Common myeloid progenitor, CD34-positive (primary cell): Measurements from ENCODE around the gene PSME2.

ENCODE experiments used
- CTCF ChIA-PET: fragments of 350-600 bp; sonication (Branson Sonifier 250); formaldehyde crosslinking; loops from one replicate; lab custom pipeline; 2021; ENCODE audit warnings: antibody characterized with exemption; lab: Charles Lee
- POLR2A ChIA-PET: fragments of 350-600 bp; sonication (Branson Sonifier 250); formaldehyde crosslinking; loops from one replicate; lab custom pipeline; 2021; ENCODE audit warnings: antibody characterized with exemption; lab: Charles Lee
- DNase-seq, 3 donors: peaks; one replicate each; pipeline versions ENCODE4 v3.0.0 to v3.0.0-alpha.2; 2013
- H3K27ac ChIP-seq, 2 experiments: 1 replicate in 1 of 2; 2 replicates in 1 of 2; pipeline ENCODE4 v1.7.0; 2013; ENCODE audit warnings: inconsistent platforms in 2 of 2, low read length in 2 of 2, mild to moderate bottlenecking in 2 of 2, low read depth in 1 of 2, moderate library complexity in 1 of 2; ENCODE audit not compliant: severe bottlenecking in 2 of 2, insufficient read depth in 1 of 2, poor library complexity in 1 of 2
- H3K27me3 ChIP-seq, 5 experiments: replicated peaks in 2 of 5; 1 replicate in 3 of 5; 2 replicates in 2 of 5; pipeline versions ENCODE4 v1.6.1 to v1.7.0; 2013; ENCODE audit warnings: low read length in 4 of 5, mild to moderate bottlenecking in 2 of 5, moderate library complexity in 2 of 5, inconsistent platforms in 1 of 5; ENCODE audit not compliant: insufficient read depth in 5 of 5, control insufficient read depth in 4 of 5
- H3K36me3 ChIP-seq, 4 experiments: 1 replicate in 2 of 4; 2 replicates in 2 of 4; pipeline versions ENCODE4 v1.6.1 to v1.7.0; 2013; ENCODE audit warnings: low read length in 3 of 4, control low read depth in 1 of 4, mild to moderate bottlenecking in 1 of 4; ENCODE audit not compliant: control insufficient read depth in 4 of 4, insufficient read depth in 4 of 4
- H3K4me1 ChIP-seq, 4 experiments: 1 replicate in 3 of 4; 2 replicates in 1 of 4; pipeline versions ENCODE4 v1.6.1 to v1.7.1; 2013; ENCODE audit warnings: low read length in 3 of 4, mild to moderate bottlenecking in 3 of 4, control low read depth in 1 of 4, inconsistent platforms in 1 of 4, moderate library complexity in 1 of 4; ENCODE audit not compliant: control insufficient read depth in 4 of 4, insufficient read depth in 4 of 4; ENCODE audit errors: control extremely low read depth in 1 of 4
- H3K4me3 ChIP-seq, 7 experiments: 1 replicate in 4 of 7; 2 replicates in 3 of 7; pipeline versions ENCODE4 v1.5.1 to v1.7.0; 2013; ENCODE audit warnings: mild to moderate bottlenecking in 7 of 7, low read length in 6 of 7, moderate library complexity in 6 of 7, inconsistent platforms in 2 of 7, low read depth in 2 of 7, control low read depth in 1 of 7; ENCODE audit not compliant: insufficient read depth in 4 of 7, control insufficient read depth in 1 of 7; ENCODE audit errors: extremely low read depth in 1 of 7
- H3K9me3 ChIP-seq, 5 experiments: 1 replicate in 4 of 5; 2 replicates in 1 of 5; pipeline versions ENCODE4 v1.6.1 to v1.7.1; 2013; ENCODE audit warnings: low read length in 4 of 5, mild to moderate bottlenecking in 2 of 5, inconsistent platforms in 1 of 5, low read depth in 1 of 5, moderate library complexity in 1 of 5; ENCODE audit not compliant: control insufficient read depth in 4 of 5, insufficient read depth in 2 of 5; ENCODE audit errors: control extremely low read depth in 1 of 5
- WGBS: methylation state at CpG from one replicate; pipeline ENCODE4 v1.1.5; 2013; ENCODE audit not compliant: insufficient coverage; 5-methylcytosine and 5-hydroxymethylcytosine counted together

The PSME2 gene

DNA sequence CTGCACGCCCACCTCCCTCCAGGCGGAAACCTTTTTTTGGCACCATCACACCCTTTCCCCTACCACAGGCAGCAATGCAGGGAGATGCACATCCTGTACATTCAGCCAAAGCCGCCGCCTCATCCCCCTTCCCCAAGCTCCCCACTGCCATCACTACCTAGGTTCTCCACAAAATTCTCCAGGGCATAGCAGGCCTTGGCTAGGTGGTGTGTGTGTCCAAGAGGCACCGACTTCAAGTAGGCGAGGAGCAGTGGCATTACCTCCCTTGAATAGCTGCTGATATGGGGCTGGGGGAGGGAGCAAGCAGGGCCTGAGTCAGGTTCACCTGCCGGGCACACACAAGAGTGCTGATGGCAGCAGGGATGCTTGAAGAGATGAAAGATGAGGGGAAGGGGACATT lies 38.6 kb upstream of the PSME2 start:
- Histone ChIP-seq H3K4me3 (no peak overlapping the region), H3K4me1 (peaks cover 0 to 25% (median 20%) of the 10 kb centered on the region in 4 experiments), H3K36me3 (peaks cover 11 to 79% (median 50%) of the 10 kb centered on the region in 4 experiments), H3K9me3 (no peaks in the 10 kb centered on the region), H3K27me3 (no peaks in the 10 kb centered on the region), H3K27ac (no peak overlapping the region)
- no peak for DNase-seq
- POLR2A ChIA-PET: no interaction called here
- WGBS: 100% methylated on average over 2 of the region's 7 CpGs
- CTCF ChIA-PET: interaction anchor here (0.9 to 4.4 kb wide), 4 partner anchors 10 to 59 kb away, joined by 4 to 19 read pairs (median 10); partner anchors contain the start of genes REC8, TINF2 and TM9SF1

DNA sequence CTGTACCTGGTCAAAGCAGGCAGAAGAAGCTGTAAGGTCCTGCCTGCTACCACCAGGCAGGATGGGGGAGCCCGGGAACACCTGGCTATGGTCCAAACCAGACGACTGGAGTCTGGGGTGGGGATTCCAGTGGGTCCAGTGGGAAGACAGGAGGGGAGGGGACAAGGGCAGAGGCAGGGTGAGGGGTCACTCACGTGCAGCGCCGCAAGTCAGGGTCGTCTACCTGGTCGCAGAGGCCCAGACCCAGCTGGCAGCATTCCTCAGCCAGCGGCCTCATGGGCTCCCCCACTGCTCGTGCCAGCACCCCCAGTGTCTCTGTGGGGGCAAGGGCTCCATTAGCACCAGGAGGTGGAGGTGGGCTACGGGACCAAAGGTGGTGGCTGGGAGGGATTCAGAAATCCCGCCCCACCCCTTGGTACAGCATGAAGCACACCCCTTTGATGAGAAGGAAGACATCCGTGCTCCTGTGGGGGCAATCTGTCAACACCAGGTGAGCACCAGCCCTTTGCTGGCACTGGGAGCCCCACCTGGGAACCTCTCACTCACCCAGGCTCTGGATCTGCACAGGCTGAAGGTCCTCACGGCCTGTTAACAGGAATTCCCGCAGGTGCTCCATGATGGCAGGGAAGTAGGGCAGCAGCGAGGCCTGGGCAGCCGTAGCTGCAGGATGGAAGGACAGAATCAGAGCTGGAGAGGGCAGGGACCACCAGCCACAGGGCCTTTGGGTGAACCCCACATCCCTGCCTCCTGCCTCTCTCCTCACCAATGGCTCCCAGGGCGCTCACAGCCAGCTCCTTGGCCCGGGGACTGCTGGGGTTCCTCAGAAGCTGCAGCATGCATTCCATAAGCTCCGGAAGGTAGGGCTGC lies 37.9 kb upstream of the PSME2 start:
- Histone ChIP-seq H3K4me1 (peaks cover 0 to 21% (median 18%) of the 10 kb centered on the region in 4 experiments), H3K36me3 (peaks cover 11 to 84% (median 57%) of the 10 kb centered on the region in 4 experiments), H3K27ac (no peak overlapping the region), H3K9me3 (no peaks in the 10 kb centered on the region), H3K4me3 (no peak overlapping the region), H3K27me3 (no peaks in the 10 kb centered on the region)
- ChIA-PET POLR2A (no interaction called here), CTCF (interaction anchor here (1.4 to 3.2 kb wide), 2 partner anchors 58 kb away, joined by 4 to 14 read pairs; partner anchors contain the start of gene TINF2)
- 96% methylated on average over 19 of the region's 19 CpGs for WGBS
- DNase-seq: no peak

DNA sequence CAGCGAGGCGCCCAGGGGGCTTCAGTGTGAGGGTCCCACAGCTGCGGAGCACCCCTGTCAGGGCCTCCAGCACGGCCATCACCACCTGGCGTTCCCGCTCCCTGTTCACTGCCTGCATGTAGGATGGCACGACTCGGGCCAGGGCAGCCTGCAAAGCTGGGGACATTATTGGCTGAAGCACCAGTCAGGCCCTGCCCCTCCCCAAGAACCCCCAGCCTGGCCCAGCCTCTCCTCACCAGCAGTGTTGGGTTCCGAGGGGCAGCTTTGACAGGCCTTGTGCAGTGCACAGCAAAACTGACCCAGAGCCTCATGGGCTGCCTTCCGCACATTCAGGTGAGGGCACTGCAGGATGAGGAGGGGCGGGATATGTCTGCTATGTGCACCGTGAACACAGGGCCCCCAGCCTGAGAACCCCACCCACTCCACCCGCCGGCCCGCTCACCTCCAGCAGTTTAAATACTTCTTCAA lies 36.6 kb upstream of the PSME2 start:
- Histone ChIP-seq H3K27ac (no peak overlapping the region), H3K9me3 (no peaks in the 10 kb centered on the region), H3K36me3 (peaks cover 14 to 93% (median 70%) of the 10 kb centered on the region in 4 experiments), H3K27me3 (no peaks in the 10 kb centered on the region), H3K4me3 (no peak overlapping the region), H3K4me1 (peaks cover 0 to 10% (median 9%) of the 10 kb centered on the region in 4 experiments)
- CTCF ChIA-PET: no interaction called here
- no peak for DNase-seq
- 96% methylated on average over 13 of the region's 15 CpGs for WGBS
- POLR2A ChIA-PET: no interaction called here

DNA sequence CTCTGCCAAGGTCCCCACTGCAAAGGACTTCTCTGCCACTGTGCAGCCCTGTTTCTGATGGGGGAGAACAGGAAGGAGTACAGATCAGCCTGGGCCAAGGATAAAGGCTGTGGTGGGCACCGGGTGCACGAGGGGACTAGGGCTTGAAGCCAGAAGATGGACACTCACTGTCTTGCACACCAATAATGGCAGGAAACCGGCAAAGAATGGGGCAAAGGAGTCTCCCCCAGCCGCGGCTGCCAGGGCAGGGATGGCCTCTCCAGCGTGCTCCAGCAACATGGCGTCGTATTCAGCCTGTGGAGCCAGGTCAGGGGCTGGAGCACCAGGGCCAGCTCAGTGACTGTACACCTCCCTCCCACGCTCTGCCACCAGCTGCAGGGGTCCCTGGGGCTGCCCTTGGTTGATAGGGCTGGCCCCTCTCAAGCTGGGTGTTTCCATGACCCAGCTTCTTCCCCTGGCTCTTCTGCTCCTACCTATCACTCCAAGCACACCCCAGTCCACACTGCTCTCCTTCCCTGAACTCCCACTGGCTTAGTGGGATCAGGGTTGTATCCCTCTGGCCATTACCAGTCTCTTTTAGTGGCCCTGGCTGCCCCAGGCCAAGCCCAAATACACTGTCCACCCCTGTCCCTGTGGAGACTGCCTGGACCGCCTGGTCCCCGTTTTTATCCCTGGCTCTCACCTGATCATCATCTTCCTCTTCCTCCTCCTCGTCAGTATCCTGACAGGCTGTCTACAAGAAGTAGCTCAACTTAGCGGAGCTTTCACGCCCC lies 35.9 kb upstream of the PSME2 start:
- H3K9me3 ChIP-seq: no peaks in the 10 kb centered on the region
- WGBS: 93% methylated on average over 11 of the region's 14 CpGs
- DNase-seq: no peak
- H3K27me3 ChIP-seq: no peaks in the 10 kb centered on the region
- H3K4me3 ChIP-seq: no peak overlapping the region
- peak overlapping the region in 1 of 2 experiments; percentile 6 for H3K27ac ChIP-seq
- ChIA-PET POLR2A (no interaction called here), CTCF (interaction anchor here (1.6 kb wide), 1 partner anchor 115 kb away, joined by 4 read pairs; no protein-coding TSS in a partner anchor)
- peaks cover 14 to 94% (median 77%) of the 10 kb centered on the region in 4 experiments for H3K36me3 ChIP-seq
- peaks cover 0 to 2% (median 1%) of the 10 kb centered on the region in 4 experiments for H3K4me1 ChIP-seq

DNA sequence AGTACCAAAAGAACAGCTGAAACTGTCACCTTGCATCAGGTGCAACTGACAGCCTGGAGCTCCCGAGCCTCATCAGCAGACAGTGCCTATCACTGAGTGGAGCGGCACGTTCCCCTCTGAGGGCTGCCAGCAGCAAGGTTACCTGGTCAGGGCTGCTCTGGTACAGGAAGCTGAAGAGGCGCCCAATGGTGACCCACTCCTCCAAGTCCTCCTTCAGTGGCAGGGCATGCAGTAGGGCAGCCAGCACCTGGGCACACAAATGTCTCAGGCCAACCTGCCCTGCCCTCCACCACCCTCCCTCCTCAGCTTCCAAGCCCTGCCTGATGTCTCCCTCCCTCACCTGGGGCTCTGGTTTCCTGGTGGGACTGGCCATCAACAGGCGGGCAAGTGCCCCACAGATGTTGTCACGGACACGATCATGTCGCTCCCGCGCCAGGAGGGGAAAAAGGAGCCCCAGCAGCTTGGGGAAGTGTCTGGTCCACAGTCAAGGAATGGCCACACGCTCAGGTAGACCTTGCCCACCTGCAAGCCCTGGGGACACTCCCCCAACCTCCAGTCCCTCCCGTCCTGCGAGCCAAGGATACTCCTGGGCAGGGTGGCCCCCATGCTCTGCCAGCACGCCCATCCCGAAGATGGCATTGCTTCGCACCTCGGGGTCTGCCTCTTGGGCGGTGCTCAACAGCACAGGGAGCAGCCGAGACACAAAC lies 35.1 kb upstream of the PSME2 start:
- Histone ChIP-seq H3K27me3 (no peaks in the 10 kb centered on the region), H3K9me3 (no peaks in the 10 kb centered on the region), H3K4me3 (no peak overlapping the region), H3K4me1 (no peaks in the 10 kb centered on the region), H3K27ac (no peak overlapping the region), H3K36me3 (peaks cover 14 to 100% (median 77%) of the 10 kb centered on the region in 4 experiments)
- POLR2A ChIA-PET: interaction anchor here (0.5 kb wide), 1 partner anchor 13 kb away, joined by 3 read pairs; no protein-coding TSS in a partner anchor
- CTCF ChIA-PET: interaction anchor here (1.6 to 3.4 kb wide), 2 partner anchors 20 to 116 kb away, joined by 4 to 17 read pairs; partner anchors contain the start of gene IRF9
- WGBS: 95% methylated on average over 14 of the region's 19 CpGs
- no peak for DNase-seq

DNA sequence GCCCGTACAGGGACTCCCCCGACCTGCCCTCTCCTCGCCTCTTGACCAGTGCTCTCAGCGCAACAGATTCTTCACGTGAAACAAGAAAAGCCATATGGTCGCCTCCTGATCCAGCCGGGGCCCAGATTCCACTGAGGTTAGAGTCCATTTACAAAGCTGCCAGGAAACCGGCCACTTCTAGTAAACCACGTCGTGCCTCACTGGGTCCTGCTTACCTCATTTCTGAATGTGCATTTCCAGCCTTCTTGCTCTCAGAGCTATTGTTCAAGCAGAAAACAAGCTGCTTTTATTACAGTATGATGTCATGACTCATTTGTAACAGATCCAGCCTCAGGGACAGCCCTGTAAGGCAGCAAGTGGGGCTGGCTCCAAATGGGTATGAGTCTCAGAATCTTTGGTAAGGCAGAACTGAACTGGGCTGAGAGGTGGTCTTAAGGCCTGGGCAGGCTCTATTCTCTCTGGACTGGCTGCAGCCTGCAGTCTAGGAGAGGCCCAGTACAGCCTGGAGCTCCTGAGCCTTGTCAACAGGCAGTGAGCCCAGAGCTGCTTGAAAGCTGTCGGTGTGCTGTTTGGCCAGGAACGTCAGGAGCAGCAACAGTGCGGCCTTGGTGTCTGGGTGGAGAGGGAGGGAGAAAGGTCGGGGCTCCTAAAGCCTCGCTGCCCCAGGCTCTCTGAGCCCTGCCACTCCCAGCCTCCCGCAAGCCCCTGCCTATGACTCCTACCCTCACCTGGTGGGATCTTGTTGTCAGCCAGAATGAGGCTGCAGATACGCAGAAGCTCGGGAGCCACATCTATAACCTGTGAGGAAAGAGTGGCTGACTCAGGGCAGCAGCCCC lies 33.8 kb upstream of the PSME2 start:
- Histone ChIP-seq H3K27ac (no peak overlapping the region), H3K4me3 (no peak overlapping the region), H3K4me1 (no peaks in the 10 kb centered on the region), H3K36me3 (peaks cover 7 to 97% (median 68%) of the 10 kb centered on the region in 4 experiments), H3K9me3 (no peaks in the 10 kb centered on the region), H3K27me3 (no peaks in the 10 kb centered on the region)
- ChIA-PET CTCF (interaction anchor here (1.2 to 3.4 kb wide), 5 partner anchors 8 to 117 kb away, joined by 3 to 17 read pairs (median 3); partner anchors contain the start of genes IPO4, IRF9 and PSME2), POLR2A (no interaction called here)
- 94% methylated on average over 12 of the region's 18 CpGs for WGBS
- no peak for DNase-seq
